Measurements from ENCODE around the gene ATP6V1C2.

- no peak for TF ChIP-seq POLR2AphosphoS5 (IDR thresholded peaks at IDR 0.05; ENCODE audit: insufficient read depth, low read depth, low read length)
- TF ChIP-seq CTCF (IDR thresholded peaks at IDR 0.05; ENCODE audit: extremely low read depth in 1 of 2, insufficient read depth in 1 of 2, low read depth in 1 of 2, low read length in 2 of 2): no peak
- TF ChIP-seq POLR2A (IDR thresholded peaks at IDR 0.05; ENCODE audit: low read depth, low read length): no peak
Measured at GRCh38 chr2:10826625-10827024, 105.2 kb downstream of the ATP6V1C2 start.

All from endothelial cell of umbilical vein (primary cell).